SU-DHL-6 (cell line): ENCODE results near the gene UBAC1.

ENCODE experiments used
- CTCF ChIP-seq: fragments of 200-600 bp; sonication (generic); IDR thresholded peaks from one replicate; pipeline ENCODE4 v1.5.1; 2017; ENCODE audit warnings: antibody characterized with exemption, mild to moderate bottlenecking, low read length, moderate library complexity; ENCODE audit not compliant: insufficient read depth, poor library complexity, severe bottlenecking
- EZH2phosphoT487 ChIP-seq: fragments of 200-600 bp; sonication (generic), shearing (Covaris generic); conservative IDR thresholded peaks from 2 replicates; pipeline ENCODE4 v1.6.1; 2018; ENCODE audit warnings: mild to moderate bottlenecking, antibody characterized with exemption, low read length, moderate library complexity, mixed read lengths

GRCh38 chr9:135989157-135989556 lies 28.0 kb upstream of the UBAC1 start:
- TF ChIP-seq CTCF (no peak), EZH2phosphoT487 (no peak)
